22Rv1 (cell line): ENCODE results near the gene TGFBR2.
"Not testable (repeated sequence)": the region's sequence is repeated elsewhere in the genome, so short reads cannot be mapped to it uniquely, and the experiment has no call there.

Experiments
- CTCF ChIP-seq: fragments of 450-650 bp; IDR thresholded peaks from 2 replicates; pipeline ENCODE4 v1.5.1; 2017; ENCODE audit warnings: mild to moderate bottlenecking
- ZFX ChIP-seq: fragments of 450-650 bp; IDR thresholded peaks from 2 replicates; pipeline ENCODE4 v1.6.1; 2017; ENCODE audit warnings: antibody characterized with exemption, borderline replicate concordance

- not testable (repeated sequence) for TF ChIP-seq CTCF, ZFX
Measured at GRCh38 chr3:30669360-30669934, 63.0 kb downstream of the TGFBR2 start.
